ENCODE data around the gene MED29. TPM values are rescaled to one million over a fixed set of nuclear protein-coding genes. Genes with fewer than 3 reads are reported as not detected.

MED29 gene
- total and polyA plus RNA-seq, 10 of the 15 experiments (the other 5 are each of a cell fraction or from before 2014, with no cell fraction given): 3.2 to 36.6 (median 22.8) TPM

- RAD21 ChIA-PET (ENCODE audit: unreplicated experiment): no interaction called here
- Histone ChIP-seq H3K4me2 (ENCODE audit: control insufficient read depth, insufficient read depth) (no peak overlapping the region), H3K4me3 (no peak overlapping the region), H4K20me1 (ENCODE audit: control insufficient read depth, insufficient read depth) (no peaks in the 10 kb centered on the region), H3K4me1 (ENCODE audit: control insufficient read depth, insufficient read depth, low read length) (no peaks in the 10 kb centered on the region), H3K36me3 (ENCODE audit: control insufficient read depth in 2 of 2, insufficient read depth in 2 of 2, low read length in 1 of 2) (peaks cover 12 to 18% of the 10 kb centered on the region in 2 experiments), H3K27me3 (replicated peaks in 1 of 2; ENCODE audit: control insufficient read depth in 2 of 2, insufficient read depth in 2 of 2, low read length in 1 of 2) (no peaks in the 10 kb centered on the region), H2AFZ (ENCODE audit: control insufficient read depth, low read depth, low read length) (no peak overlapping the region), H3K79me2 (ENCODE audit: control insufficient read depth, insufficient read depth, low read length) (no peaks in the 10 kb centered on the region), H3K9ac (ENCODE audit: control insufficient read depth, insufficient read depth, low read length) (no peak overlapping the region), H3K9me3 (replicated peaks; ENCODE audit: control insufficient read depth, insufficient read depth, low read length) (no peaks in the 10 kb centered on the region), H3K27ac (ENCODE audit: control insufficient read depth, insufficient read depth) (no peak overlapping the region)
- in situ Hi-C loops (cut with MboI) (no loop called here), intact Hi-C loops (cut with micrococcal nuclease; ENCODE audit: unreplicated experiment) (no loop called here)
- SMC1A ChIA-PET (ENCODE audit: uncharacterized antibody, unreplicated experiment): no interaction called here
- POLR2A ChIA-PET: interaction anchor here (0.6 kb wide), 1 partner anchor 361 kb away, joined by 6 read pairs; no protein-coding TSS in a partner anchor
- no peak for DNase-seq (ENCODE audit: low read depth, low spot score)
- TF ChIP-seq RCOR1 (conservative IDR thresholded peaks at IDR 0.05; ENCODE audit: low read depth, low read length): no peak
- no peak for TF ChIP-seq SPI1 (IDR thresholded peaks at IDR 0.05; ENCODE audit: borderline replicate concordance, insufficient read depth, low read depth, low read length)
- TF ChIP-seq SMAD5 (IDR thresholded peaks at IDR 0.05; ENCODE audit: low read depth): no peak
- no TSS peak for BruUV-seq (replicated peaks)
- no peak for FAIRE-seq
- no peak for ATAC-seq
- whole genome bisulfite sequencing (ENCODE audit: insufficient coverage, insufficient replicate concordance, low lambda C conversion rate, missing lambda C conversion rate): 70% methylated on average over 10 of the region's 10 CpGs
- CTCF ChIA-PET: interaction anchor here (1.0 kb wide), 1 partner anchor 262 kb away, joined by 3 read pairs; no protein-coding TSS in a partner anchor
Measured at GRCh38 chr19:39381910-39382611, 9.1 kb upstream of the MED29 start.

GRCh38 chr19:39382991-39383828 lies 8.0 kb upstream of the MED29 start:
- H3K4me3 ChIP-seq: no peak overlapping the region
- WGBS (ENCODE audit: insufficient coverage, insufficient replicate concordance, low lambda C conversion rate, missing lambda C conversion rate): 90% methylated on average over 18 of the region's 18 CpGs

More at GRCh38 chr19:39382991-39383828, 8.0 kb upstream of the MED29 start:
- no peaks in the 10 kb centered on the region for H3K27me3 ChIP-seq (replicated peaks in 1 of 2; ENCODE audit: control insufficient read depth in 2 of 2, insufficient read depth in 2 of 2, low read length in 1 of 2)
- H3K9me3 ChIP-seq (replicated peaks; ENCODE audit: control insufficient read depth, insufficient read depth, low read length): no peaks in the 10 kb centered on the region
- ChIA-PET SMC1A (ENCODE audit: uncharacterized antibody, unreplicated experiment) (no interaction called here), POLR2A (no interaction called here), RAD21 (ENCODE audit: unreplicated experiment) (no interaction called here), CTCF (interaction anchor here (1.0 kb wide), 1 partner anchor 263 kb away, joined by 3 read pairs; no protein-coding TSS in a partner anchor)
- H3K9ac ChIP-seq (ENCODE audit: control insufficient read depth, insufficient read depth, low read length): no peak overlapping the region
- no peak overlapping the region for H2AFZ ChIP-seq (ENCODE audit: control insufficient read depth, low read depth, low read length)
- no peaks in the 10 kb centered on the region for H3K79me2 ChIP-seq (ENCODE audit: control insufficient read depth, insufficient read depth, low read length)
- ATAC-seq: no peak
- no peak overlapping the region for H3K27ac ChIP-seq (ENCODE audit: control insufficient read depth, insufficient read depth)
- BruUV-seq (replicated peaks): no TSS peak
- in situ Hi-C loops (cut with MboI): no loop called here
- intact Hi-C loops (cut with micrococcal nuclease; ENCODE audit: unreplicated experiment): no loop called here
- peaks cover 6 to 19% of the 10 kb centered on the region in 2 experiments for H3K36me3 ChIP-seq (ENCODE audit: control insufficient read depth in 2 of 2, insufficient read depth in 2 of 2, low read length in 1 of 2)
- no peak for FAIRE-seq
- DNase-seq (ENCODE audit: low read depth, low spot score): no peak
- TF ChIP-seq USF1 (IDR thresholded peaks at IDR 0.05; ENCODE audit: borderline replicate concordance, extremely low read length, insufficient read depth, low read depth, low read length): no peak
- TF ChIP-seq SIX5 (IDR thresholded peaks at IDR 0.05; ENCODE audit: low read depth, low read length, severe bottlenecking): no peak
- TF ChIP-seq CBFB (IDR thresholded peaks at IDR 0.05; ENCODE audit: low read depth): no peak
- no peak for TF ChIP-seq NRF1 (conservative IDR thresholded peaks at IDR 0.05; ENCODE audit: low read depth, low read length)
- TF ChIP-seq ZZZ3 (IDR thresholded peaks at IDR 0.05; ENCODE audit: control insufficient read depth, insufficient read length, low read depth): no peak
- no peak for TF ChIP-seq GABPA (IDR thresholded peaks at IDR 0.05; ENCODE audit: low read depth)
- TF ChIP-seq RBBP5 (conservative IDR thresholded peaks at IDR 0.05): no peak
- no peak for TF ChIP-seq IRF4 (IDR thresholded peaks at IDR 0.05; ENCODE audit: low read depth, low read length)
- H3K4me1 ChIP-seq (ENCODE audit: control insufficient read depth, insufficient read depth, low read length): no peaks in the 10 kb centered on the region
- no peak overlapping the region for H3K4me2 ChIP-seq (ENCODE audit: control insufficient read depth, insufficient read depth)
- H4K20me1 ChIP-seq (ENCODE audit: control insufficient read depth, insufficient read depth): no peaks in the 10 kb centered on the region

All from GM12878 (cell line).